Measurements from ENCODE around the gene TNFRSF25.

TNFRSF25 gene

DNA sequence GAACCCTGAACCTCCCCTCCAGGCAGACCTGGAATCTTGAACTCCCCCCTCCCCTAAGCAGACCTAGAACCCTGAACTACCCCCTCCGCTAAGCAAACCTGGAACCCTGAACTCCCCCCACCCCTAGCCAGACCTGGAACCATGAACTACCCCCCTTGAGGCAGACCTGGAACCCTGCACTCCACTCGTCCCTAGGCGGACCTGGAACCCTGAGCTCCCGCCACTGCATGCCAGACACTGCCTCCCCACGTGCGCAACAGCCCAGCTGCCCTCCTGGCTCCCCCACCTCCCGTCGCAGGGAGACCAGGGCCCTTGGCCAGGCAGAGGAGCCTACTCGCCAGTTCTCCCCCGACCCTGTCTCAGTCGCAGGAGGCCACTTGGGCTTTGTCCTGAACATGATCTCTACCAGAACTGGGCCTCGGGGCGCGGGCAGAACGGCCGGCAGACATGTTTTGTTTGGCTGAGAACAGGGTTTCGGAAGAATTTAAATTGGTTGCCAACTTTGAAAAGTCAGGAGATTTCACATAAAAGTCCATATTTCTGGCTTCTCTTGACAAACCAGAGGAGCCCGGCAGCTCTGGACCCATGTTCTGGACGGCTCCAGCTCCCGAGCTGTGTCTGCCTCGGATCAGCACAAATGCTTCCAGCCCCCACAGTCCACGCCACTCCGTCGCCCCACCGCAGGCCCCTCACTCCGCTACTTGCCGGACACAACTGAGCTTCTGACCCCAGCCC is 34.7 kb upstream of the TNFRSF25 start:
- TF ChIP-seq, protein P1, sequence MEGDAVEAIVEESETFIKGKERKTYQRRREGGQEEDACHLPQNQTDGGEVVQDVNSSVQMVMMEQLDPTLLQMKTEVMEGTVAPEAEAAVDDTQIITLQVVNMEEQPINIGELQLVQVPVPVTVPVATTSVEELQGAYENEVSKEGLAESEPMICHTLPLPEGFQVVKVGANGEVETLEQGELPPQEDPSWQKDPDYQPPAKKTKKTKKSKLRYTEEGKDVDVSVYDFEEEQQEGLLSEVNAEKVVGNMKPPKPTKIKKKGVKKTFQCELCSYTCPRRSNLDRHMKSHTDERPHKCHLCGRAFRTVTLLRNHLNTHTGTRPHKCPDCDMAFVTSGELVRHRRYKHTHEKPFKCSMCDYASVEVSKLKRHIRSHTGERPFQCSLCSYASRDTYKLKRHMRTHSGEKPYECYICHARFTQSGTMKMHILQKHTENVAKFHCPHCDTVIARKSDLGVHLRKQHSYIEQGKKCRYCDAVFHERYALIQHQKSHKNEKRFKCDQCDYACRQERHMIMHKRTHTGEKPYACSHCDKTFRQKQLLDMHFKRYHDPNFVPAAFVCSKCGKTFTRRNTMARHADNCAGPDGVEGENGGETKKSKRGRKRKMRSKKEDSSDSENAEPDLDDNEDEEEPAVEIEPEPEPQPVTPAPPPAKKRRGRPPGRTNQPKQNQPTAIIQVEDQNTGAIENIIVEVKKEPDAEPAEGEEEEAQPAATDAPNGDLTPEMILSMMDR (conservative IDR thresholded peaks at IDR 0.05) = no peak
- no peak for TF ChIP-seq ZFX (IDR thresholded peaks at IDR 0.05)
- no peak overlapping the region for H3K27ac ChIP-seq

DNA sequence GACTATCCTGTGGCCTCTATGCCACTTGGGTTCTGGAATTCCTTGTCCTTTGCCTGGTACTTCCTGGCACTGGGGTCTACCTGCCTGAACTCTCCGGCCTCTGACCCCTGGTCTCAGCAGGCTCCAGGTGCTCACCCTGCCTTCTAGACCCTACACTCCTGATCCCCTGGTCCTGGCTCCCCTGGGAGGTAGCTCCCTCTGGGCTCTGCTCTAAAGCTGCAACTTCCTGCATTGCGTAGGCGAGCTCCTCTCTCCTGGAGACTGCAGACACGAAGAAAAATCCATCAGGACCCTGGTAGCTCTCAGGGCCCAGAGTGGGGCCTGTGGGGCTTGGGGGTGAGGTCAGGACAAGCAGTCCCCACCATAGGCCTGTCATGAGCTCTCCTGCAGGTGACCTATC is 33.3 kb upstream of the TNFRSF25 start:
- TF ChIP-seq, protein P1 (conservative IDR thresholded peaks at IDR 0.05) = no peak
- TF ChIP-seq ZFX (IDR thresholded peaks at IDR 0.05) = no peak
- no peak overlapping the region for H3K27ac ChIP-seq

DNA sequence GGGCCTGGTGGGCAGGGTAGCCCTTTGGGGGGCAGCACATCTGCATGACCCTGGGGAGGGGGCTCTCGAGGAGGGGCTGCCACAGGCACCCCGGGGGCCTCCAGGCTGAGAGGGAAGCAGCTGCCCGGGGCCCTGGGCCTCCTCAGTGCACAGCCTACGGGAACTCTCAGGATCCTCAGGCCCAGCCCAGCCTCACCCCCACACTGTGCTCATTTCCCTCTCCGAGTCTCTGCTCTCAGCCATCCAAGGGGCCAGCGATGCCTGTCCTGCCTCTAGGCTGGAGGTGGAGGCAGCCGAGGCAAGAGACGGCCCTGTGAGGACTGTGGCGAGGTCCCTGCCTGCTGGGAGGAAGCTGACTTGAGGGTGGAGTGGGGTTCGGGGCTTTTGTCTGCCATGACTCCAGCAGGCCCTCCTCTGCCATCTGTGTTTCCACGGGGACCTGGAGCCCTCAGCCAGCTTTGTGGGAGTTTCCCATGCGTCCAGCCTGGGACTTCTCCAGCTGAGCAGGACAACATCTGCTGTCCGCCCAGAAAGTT is 32.7 kb upstream of the TNFRSF25 start:
- H3K27ac ChIP-seq = no peak overlapping the region
- no peak for TF ChIP-seq ZFX (IDR thresholded peaks at IDR 0.05)
- TF ChIP-seq, protein P1 (conservative IDR thresholded peaks at IDR 0.05) = no peak

DNA sequence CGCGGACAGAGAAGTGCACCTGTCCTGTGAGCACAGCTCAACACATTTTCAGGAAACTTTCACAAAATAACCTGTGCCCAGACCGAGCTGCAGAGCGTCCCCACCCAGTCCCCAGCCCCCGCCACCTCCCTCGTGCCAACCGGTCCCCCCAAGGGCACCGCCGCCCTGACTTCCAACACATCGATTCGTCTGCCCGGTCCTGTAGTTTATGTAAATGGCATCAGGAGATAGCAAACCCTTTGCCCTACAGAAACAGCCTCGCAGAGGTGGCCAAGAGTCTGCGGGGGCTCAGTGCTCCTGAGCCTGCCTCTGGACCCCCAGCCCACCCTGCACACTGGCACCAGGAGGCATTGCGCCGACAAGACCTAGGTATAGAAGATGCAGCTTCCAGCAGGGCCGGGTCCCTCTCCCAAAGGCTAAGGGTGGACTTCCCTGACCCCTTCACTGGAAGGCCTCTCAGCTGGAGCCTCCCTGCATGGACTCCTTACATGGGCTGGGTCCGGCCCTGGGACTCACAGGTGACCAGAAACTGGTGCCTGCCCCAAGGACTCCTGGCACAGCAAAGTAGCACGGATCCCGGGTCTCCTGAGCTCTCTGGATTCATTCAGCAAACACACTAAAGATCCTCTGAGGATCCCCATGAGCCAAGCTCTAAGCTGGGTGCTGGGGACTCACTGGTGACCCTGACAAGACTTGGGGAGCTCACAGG is 32.0 kb upstream of the TNFRSF25 start:
- TF ChIP-seq, protein P1 (conservative IDR thresholded peaks at IDR 0.05) = no peak
- TF ChIP-seq ZFX (IDR thresholded peaks at IDR 0.05) = no peak
- no peak overlapping the region for H3K27ac ChIP-seq

DNA sequence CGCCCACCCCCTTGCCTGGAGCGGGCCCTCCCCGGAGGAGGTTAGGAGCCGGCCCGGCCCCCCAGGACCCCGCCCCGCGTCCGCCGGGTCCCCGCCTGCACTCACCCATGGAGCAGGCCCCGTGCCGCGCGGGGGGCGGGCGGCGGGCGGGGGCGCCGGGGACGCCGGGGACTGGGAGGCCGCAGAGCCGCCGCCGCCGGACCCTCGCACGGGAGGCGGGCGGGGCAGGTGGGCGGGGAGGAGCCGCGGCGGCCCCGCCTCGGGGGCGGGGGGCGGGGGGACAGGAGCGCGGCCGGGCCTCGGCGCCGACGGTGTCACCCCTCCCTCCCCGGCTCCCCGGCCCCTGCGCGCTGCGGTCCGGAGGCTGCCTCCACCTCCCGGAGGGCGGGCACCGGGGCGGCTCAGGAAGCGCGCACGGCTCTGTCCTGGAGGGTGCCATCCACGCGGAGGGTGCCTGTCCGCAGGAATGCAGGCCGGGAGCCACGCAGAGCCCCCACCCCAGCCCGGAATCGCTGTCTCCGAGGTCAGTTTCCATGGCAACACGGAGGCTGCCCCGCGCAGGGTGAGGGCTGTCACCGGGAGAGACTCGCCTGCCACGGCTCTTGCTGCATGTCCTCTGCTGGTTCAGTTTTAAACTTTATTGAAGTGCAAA is 31.4 kb upstream of the TNFRSF25 start:
- TF ChIP-seq ZFX (IDR thresholded peaks at IDR 0.05) = no peak
- TF ChIP-seq, protein P1 (conservative IDR thresholded peaks at IDR 0.05) = no peak
- H3K27ac ChIP-seq = no peak overlapping the region

DNA sequence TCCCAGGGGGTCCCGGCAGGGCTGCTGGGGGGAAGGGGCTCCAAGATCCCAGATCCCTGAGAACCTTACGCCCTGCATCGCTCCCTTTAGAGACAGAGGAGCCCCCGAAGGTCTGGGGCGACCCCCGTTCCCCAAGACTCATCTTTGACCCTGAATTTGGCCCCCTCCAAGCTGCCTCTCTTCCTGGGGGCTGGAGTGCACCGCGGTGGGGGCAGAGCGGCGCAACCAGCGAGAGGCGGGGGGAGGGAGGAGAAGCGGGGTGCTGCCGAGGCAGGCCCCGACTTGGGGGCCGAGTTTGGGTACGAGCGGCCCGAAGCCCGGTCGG is 30.9 kb upstream of the TNFRSF25 start:
- no peak for TF ChIP-seq ZFX (IDR thresholded peaks at IDR 0.05)
- TF ChIP-seq, protein P1 (conservative IDR thresholded peaks at IDR 0.05) = no peak
- no peak overlapping the region for H3K27ac ChIP-seq

DNA sequence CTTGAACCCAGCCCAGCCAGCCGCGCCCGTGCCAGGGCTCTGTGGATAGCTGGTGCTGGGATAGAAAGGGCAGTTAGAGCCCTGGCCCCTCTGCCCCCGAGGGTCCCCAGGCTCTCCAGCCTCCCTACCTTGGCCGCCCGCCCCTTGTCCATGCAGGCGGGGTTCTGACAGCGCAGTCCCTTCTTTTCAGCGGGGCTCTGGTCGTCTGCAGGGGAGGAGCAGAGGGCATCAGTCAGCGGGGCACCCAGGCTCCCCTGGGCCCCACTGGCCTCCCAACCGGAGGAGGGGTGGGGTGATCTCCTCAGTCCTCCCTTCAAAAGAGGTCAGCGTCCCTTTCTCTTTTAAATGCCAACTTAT is 30.4 kb upstream of the TNFRSF25 start:
- TF ChIP-seq ZFX (IDR thresholded peaks at IDR 0.05) = no peak
- TF ChIP-seq, protein P1 (conservative IDR thresholded peaks at IDR 0.05) = no peak

More for the DNA sequence above, 30.4 kb upstream of the TNFRSF25 start:
- no peak overlapping the region for H3K27ac ChIP-seq

All from C4-2B (cell line).